Measurements from ENCODE around the gene LRRC3.
A peak's percentile ranks its signal among the peaks of the same experiment; 100 is the strongest.

Gene LRRC3

GRCh38 chr21:44455524-44456213, 359 bp downstream of the LRRC3 start:
- peak; percentile 16 for TF ChIP-seq CTCF (IDR thresholded peaks at IDR 0.05; ENCODE audit: insufficient read depth, missing control alignments)
- peak; percentile 39 for DNase-seq (ENCODE audit: insufficient read length, low spot score)

GRCh38 chr21:44456214-44456914, 1.1 kb downstream of the LRRC3 start:
- no peak for TF ChIP-seq CTCF (IDR thresholded peaks at IDR 0.05; ENCODE audit: insufficient read depth, missing control alignments)
- DNase-seq (ENCODE audit: insufficient read length, low spot score) (no peak), FAIRE-seq (no peak)

More at GRCh38 chr21:44455524-44456213, 359 bp downstream of the LRRC3 start:
- no peak for FAIRE-seq

- no peak for FAIRE-seq
- no peak for DNase-seq (ENCODE audit: insufficient read length, low spot score)
Measured at GRCh38 chr21:44456915-44457736, 1.8 kb downstream of the LRRC3 start.

GRCh38 chr21:44458971-44459711, 3.8 kb downstream of the LRRC3 start:
- TF ChIP-seq CTCF (IDR thresholded peaks at IDR 0.05; ENCODE audit: insufficient read depth, missing control alignments): no peak
- DNase-seq (ENCODE audit: insufficient read length, low spot score) (no peak), FAIRE-seq (no peak)

More at GRCh38 chr21:44456915-44457736, 1.8 kb downstream of the LRRC3 start:
- TF ChIP-seq CTCF (IDR thresholded peaks at IDR 0.05; ENCODE audit: insufficient read depth, missing control alignments): no peak

GRCh38 chr21:44459712-44460440, 4.6 kb downstream of the LRRC3 start:
- DNase-seq (ENCODE audit: insufficient read length, low spot score): no peak
- TF ChIP-seq CTCF (IDR thresholded peaks at IDR 0.05; ENCODE audit: insufficient read depth, missing control alignments): no peak

GRCh38 chr21:44460441-44460755, 5.1 kb downstream of the LRRC3 start:
- DNase-seq (ENCODE audit: insufficient read length, low spot score): no peak
- FAIRE-seq: no peak
- TF ChIP-seq CTCF (IDR thresholded peaks at IDR 0.05; ENCODE audit: insufficient read depth, missing control alignments): no peak

More at GRCh38 chr21:44459712-44460440, 4.6 kb downstream of the LRRC3 start:
- FAIRE-seq: no peak
